Stomach (tissue), 4 donors: ENCODE results near the gene GPR176.

ENCODE experiments used
- EP300 ChIP-seq: sonication (generic); formaldehyde crosslinking; IDR thresholded peaks from one replicate; pipeline ENCODE4 v1.6.1; 2017; ENCODE audit warnings: antibody characterized with exemption
- POLR2A ChIP-seq, 4 donors: fragments of 450-650 bp; IDR thresholded peaks; one replicate each; pipeline ENCODE4 v1.6.1; 2016; ENCODE audit warnings: antibody characterized with exemption in 4 of 4, control low read depth in 2 of 4, mild to moderate bottlenecking in 1 of 4, moderate library complexity in 1 of 4
- POLR2AphosphoS5 ChIP-seq, 3 donors: sonication (generic); formaldehyde crosslinking; IDR thresholded peaks; one replicate each; pipeline ENCODE4 v1.6.1; 2016; ENCODE audit warnings: antibody characterized with exemption in 3 of 3
- TF ChIP-seq, protein P1 (sequence below), 7 experiments: fragments of 450-650 bp in 4 of 7; fragments of 200-600 bp in 3 of 7; sonication (generic) in 3 of 7; IDR thresholded peaks; one replicate each; pipeline ENCODE4 v1.5.1; 2016 to 2019; ENCODE audit warnings: antibody characterized with exemption in 7 of 7, control low read depth in 2 of 7, mild to moderate bottlenecking in 1 of 7

DNA sequence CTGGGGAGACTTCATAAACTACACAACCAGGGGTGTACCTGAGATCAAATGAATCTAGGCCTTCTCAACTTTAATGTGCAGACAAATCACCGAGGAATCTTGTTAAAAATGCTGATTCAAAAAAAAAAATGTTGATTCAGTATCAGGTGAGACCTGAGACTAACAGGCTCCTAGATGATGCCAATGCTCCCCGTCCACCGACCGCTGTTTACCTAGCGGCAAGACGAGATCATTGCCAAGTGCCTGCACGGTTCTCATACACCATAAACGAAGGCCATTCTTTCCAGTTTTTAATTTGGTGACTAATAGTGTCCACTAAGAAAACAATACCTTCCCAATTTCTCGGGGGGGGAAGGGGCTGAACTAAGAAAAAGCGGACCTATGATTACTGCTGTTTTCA, 134.9 kb downstream of the GPR176 start:
- TF ChIP-seq, protein P1, sequence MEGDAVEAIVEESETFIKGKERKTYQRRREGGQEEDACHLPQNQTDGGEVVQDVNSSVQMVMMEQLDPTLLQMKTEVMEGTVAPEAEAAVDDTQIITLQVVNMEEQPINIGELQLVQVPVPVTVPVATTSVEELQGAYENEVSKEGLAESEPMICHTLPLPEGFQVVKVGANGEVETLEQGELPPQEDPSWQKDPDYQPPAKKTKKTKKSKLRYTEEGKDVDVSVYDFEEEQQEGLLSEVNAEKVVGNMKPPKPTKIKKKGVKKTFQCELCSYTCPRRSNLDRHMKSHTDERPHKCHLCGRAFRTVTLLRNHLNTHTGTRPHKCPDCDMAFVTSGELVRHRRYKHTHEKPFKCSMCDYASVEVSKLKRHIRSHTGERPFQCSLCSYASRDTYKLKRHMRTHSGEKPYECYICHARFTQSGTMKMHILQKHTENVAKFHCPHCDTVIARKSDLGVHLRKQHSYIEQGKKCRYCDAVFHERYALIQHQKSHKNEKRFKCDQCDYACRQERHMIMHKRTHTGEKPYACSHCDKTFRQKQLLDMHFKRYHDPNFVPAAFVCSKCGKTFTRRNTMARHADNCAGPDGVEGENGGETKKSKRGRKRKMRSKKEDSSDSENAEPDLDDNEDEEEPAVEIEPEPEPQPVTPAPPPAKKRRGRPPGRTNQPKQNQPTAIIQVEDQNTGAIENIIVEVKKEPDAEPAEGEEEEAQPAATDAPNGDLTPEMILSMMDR (IDR thresholded peaks at IDR 0.05) = no peak
- TF ChIP-seq POLR2AphosphoS5 (IDR thresholded peaks at IDR 0.05) = no peak
- TF ChIP-seq POLR2A (IDR thresholded peaks at IDR 0.05) = no peak
- no peak for TF ChIP-seq EP300
